ENCODE measurements around the gene HOOK1.

GRCh38 chr1:59919746-59920145 lies 105.0 kb downstream of the HOOK1 start:
- TF ChIP-seq GATA2 (IDR thresholded peaks at IDR 0.05; ENCODE audit: low read depth, low read length) (no peak), GATA3 (IDR thresholded peaks at IDR 0.05; ENCODE audit: low read depth, low read length) (no peak)
